Lower leg skin (tissue), 4 donors: ENCODE data around the gene CAPS. TPM values are rescaled to one million over a fixed set of nuclear protein-coding genes. Genes with fewer than 3 reads are reported as not detected.

Experiments
- DNase-seq, 2 donors: peaks; one replicate each; pipeline ENCODE4 v3.0.0-alpha.2; 2019; ENCODE audit warnings: low spot score in 2 of 2
- H3K4me3 ChIP-seq: fragments of 200-600 bp; sonication (generic); 2 replicates; pipeline ENCODE4 v1.5.1; 2017; ENCODE audit warnings: mild to moderate bottlenecking, low read depth; ENCODE audit not compliant: poor library complexity, severe bottlenecking
- POLR2A ChIP-seq, 2 donors: fragments of 450-650 bp; IDR thresholded peaks; one replicate each; pipeline ENCODE4 v1.6.1; 2016 to 2017; ENCODE audit warnings: antibody characterized with exemption in 2 of 2, mild to moderate bottlenecking in 1 of 2, moderate library complexity in 1 of 2
- WGBS, 2 donors: methylation state at CpG; one replicate each; pipeline ENCODE4 v1.1.5; 2018; 5-methylcytosine and 5-hydroxymethylcytosine counted together
- intact Hi-C: fragments of 100-400 bp; cut with DNase I; formaldehyde crosslinking; loops from one replicate; pipeline ENCODE4 v1.15.0; 2023; ENCODE audit warnings: low total_unique reads
- total RNA-seq, 4 donors: library from RNA; depleted of rRNA; stranded (reverse); fragments of >200 nt; gene quantifications; one replicate each; pipeline ENCODE4 v1.1.0, GENCODE V29; 2016
- TF ChIP-seq, protein P1 (sequence below), 3 donors: fragments of 450-650 bp; IDR thresholded peaks; one replicate each; pipeline ENCODE4 v1.5.1; 2016; ENCODE audit warnings: antibody characterized with exemption in 3 of 3, mild to moderate bottlenecking in 3 of 3, moderate library complexity in 2 of 3

CAPS gene
- total RNA-seq, 4 donors from 2014 or later: 3.5 to 14.5 (median 11.5) TPM

DNA sequence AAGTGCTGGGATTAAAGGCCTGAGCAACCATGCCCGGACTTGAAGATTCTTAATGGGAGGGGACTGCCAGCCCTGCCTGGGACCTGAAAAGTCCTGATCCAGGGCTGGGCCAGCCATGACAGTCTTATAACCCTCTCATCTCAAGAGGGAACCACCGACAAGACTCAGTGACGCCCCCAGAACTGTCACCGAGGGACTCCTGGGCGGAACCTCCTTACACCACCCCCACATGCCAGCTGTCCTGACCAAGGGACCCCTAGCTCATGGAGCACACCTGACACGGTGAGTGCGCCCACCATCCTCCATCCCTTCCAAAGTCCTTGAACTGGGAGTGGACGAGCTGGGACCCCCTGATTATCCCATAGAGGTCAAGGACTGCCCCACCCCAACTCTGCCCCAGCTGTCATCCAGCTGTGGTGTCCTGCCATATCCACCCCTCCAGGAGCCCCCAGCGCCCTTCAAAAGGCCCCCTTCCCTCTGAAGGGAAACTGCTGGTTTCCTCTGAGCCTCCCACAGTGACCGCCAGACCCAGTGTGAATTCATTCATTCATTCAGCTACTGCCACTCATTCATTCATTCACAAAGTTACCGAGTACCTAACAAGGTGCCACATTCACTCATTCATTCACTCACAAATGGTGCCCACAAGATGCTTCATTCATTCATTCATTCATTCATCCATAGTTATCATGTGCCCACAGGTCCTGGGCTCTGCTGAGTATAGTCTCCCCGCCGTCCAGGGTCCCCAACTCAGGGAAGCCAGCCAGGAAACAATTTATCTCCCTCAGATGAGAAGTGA lies 14.1 kb upstream of the CAPS start:
- 83 to 92% methylated on average over 13 of the region's 13 CpGs for WGBS, 2 donors
- DNase-seq: no peak
- no peak overlapping the region for H3K4me3 ChIP-seq
- TF ChIP-seq POLR2A (IDR thresholded peaks at IDR 0.05): no peak
- TF ChIP-seq, protein P1, sequence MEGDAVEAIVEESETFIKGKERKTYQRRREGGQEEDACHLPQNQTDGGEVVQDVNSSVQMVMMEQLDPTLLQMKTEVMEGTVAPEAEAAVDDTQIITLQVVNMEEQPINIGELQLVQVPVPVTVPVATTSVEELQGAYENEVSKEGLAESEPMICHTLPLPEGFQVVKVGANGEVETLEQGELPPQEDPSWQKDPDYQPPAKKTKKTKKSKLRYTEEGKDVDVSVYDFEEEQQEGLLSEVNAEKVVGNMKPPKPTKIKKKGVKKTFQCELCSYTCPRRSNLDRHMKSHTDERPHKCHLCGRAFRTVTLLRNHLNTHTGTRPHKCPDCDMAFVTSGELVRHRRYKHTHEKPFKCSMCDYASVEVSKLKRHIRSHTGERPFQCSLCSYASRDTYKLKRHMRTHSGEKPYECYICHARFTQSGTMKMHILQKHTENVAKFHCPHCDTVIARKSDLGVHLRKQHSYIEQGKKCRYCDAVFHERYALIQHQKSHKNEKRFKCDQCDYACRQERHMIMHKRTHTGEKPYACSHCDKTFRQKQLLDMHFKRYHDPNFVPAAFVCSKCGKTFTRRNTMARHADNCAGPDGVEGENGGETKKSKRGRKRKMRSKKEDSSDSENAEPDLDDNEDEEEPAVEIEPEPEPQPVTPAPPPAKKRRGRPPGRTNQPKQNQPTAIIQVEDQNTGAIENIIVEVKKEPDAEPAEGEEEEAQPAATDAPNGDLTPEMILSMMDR (IDR thresholded peaks at IDR 0.05): no peak
- intact Hi-C loops: no loop called here

DNA sequence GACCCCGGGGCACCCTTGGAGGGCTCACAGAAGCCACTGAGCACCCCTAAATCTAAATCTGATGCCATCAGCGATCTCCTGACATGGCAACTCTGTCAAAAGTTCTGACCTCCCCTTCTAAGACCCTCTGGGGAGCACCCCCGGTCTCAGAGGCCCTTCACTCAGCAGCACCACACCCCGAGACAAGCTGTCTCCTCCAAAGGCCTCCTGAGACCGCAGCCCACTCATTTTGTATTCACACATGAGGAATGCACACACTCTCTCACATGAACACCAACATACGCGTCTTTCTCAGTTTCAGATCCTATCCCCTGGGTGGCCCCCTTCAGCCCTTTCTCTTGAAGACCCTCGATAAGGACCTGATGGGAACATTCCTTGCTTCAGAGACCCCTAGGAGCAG lies 13.1 kb upstream of the CAPS start:
- DNase-seq: no peak
- H3K4me3 ChIP-seq: no peak overlapping the region
- intact Hi-C loops: no loop called here
- WGBS, 2 donors: 85 to 90% methylated on average over 8 of the region's 8 CpGs
- TF ChIP-seq, protein P1 (IDR thresholded peaks at IDR 0.05): no peak
- no peak for TF ChIP-seq POLR2A (IDR thresholded peaks at IDR 0.05)

DNA sequence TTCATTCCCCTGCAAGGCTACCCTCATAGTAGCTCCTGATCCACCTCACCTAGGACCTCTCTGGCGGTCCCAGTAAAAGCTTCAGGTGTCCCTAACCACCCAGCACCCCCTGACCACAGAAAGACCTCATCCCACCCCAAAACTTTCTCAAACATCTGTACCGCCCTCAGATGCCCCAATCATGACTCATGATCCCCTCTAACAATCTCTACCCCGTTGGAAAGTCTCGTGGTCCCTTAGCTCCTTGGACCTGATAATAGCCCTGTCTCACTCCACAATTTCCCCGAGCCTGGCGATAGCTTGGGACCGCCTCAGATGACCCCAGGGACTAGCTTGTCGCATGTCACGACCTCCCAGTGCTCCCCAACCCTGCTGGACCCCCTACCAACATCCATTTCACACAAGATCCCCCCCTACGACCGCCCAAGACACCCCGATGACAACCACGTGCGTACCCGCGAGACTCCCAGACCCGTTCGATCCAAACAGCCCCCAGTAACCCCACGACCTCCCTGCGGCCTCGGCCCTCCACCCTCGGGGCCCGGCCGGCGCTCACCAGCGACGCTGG lies 10.9 kb upstream of the CAPS start:
- intact Hi-C loops: no loop called here
- DNase-seq: no peak
- no peak for TF ChIP-seq POLR2A (IDR thresholded peaks at IDR 0.05)
- TF ChIP-seq, protein P1 (IDR thresholded peaks at IDR 0.05): no peak
- 1% methylated on average over 26 of the region's 27 CpGs for WGBS, 2 donors
- H3K4me3 ChIP-seq: peak overlapping the region; percentile 94

DNA sequence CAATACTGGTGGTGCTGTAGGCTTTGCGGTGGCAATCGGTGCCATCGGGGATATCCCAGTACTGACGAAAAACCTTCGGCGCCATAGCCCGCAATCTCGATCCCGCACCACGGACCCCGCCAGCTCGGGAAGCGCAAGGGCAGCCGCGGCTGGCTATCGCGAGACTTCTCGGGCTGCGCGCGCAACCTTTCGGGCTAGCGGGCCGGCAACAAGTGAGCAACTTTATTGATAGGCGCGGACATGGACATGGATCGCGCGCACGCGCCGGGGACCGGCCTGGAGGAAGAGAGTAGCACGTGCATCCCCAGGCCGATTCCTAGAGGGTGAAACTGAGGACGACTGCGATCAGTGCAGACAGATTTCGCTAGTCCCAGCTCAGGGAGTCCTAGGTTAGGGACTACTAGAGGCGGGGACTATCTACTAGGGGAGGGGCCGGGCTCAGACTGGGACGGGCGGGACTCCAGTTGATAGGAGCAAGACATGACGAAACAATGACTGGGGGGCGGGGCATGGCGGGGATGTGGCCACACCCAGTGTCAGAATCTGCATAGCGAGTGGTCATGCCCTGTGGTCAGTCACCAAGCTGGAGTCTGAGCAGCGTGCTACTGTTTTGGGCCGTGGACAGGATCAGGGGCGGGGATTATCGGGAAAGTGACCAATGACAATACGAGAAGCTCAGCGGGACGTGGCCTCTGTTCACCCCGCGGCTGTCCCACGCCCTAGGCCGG lies 10.3 kb upstream of the CAPS start, which contains the start of gene NDUFA11:
TSS of gene NDUFA11 (minus strand) at position 167 of the 728 bp plus-strand sequence. CDS start at position 85, 82 bp downstream.
- peak within 1 kb of the TSS; percentile 94 for H3K4me3 ChIP-seq
- 1% methylated on average over 52 to 57 of the region's 57 CpGs for WGBS, 2 donors
- DNase-seq: peak; percentile 99 to 100
- intact Hi-C loops: no loop called here
- TF ChIP-seq POLR2A (IDR thresholded peaks at IDR 0.05): no peak
- TF ChIP-seq, protein P1 (IDR thresholded peaks at IDR 0.05): no peak

DNA sequence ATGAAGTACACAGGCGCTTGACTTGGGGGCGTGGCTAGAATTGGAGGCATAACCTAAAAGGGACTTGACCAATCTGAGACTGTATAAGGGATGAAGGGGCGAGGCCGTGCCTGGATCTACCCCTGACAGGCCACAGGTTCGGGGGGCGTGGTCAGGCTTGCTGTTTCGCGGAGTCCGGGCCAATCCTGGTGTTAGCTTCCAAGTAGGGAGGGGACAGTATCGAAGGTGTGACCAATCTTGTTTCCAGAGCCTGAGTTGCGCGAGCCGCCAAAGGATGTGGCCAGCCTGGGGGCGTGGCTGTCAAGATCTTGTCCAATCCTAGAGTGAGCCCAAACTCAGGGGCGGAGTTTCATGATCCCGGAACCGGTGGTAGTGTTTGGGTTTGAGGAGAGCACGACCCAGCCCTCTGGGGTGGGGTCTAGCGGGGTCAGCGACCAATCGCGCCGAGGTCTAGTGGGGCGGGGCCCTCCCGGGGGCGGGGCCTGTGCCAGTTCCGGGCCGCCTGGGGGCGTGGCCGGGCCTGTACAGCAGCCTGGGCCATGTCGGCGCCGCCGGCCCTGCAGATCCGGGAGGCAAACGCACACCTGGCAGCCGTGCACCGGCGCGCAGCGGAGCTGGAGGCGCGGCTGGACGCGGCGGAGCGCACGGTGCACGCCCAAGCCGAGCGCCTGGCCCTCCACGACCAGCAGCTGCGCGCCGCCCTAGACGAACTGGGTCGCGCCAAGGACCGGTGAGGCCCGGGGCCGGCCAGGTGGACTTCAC lies 9.5 kb upstream of the CAPS start, which contains the start of gene VMAC:
TSS of gene VMAC (plus strand) at position 521 of the 762 bp plus-strand sequence. CDS start at position 540, 19 bp downstream.
- intact Hi-C loops: no loop called here
- 0% methylated on average over 40 to 42 of the region's 61 CpGs for WGBS, 2 donors
- H3K4me3 ChIP-seq: peak within 1 kb of the TSS; percentile 94
- TF ChIP-seq, protein P1 (IDR thresholded peaks at IDR 0.05): no peak
- TF ChIP-seq POLR2A (IDR thresholded peaks at IDR 0.05): no peak
- peak; percentile 100 for DNase-seq
